ENCODE results near the gene TASOR. TPM values are rescaled to one million over a fixed set of nuclear protein-coding genes. Genes with fewer than 3 reads are reported as not detected.
"Not testable (repeated sequence)": the region's sequence is repeated elsewhere in the genome, so short reads cannot be mapped to it uniquely, and the experiment has no call there.

TASOR gene
- total RNA-seq, 1 donor from 2014 or later = 69.7 TPM

DNA sequence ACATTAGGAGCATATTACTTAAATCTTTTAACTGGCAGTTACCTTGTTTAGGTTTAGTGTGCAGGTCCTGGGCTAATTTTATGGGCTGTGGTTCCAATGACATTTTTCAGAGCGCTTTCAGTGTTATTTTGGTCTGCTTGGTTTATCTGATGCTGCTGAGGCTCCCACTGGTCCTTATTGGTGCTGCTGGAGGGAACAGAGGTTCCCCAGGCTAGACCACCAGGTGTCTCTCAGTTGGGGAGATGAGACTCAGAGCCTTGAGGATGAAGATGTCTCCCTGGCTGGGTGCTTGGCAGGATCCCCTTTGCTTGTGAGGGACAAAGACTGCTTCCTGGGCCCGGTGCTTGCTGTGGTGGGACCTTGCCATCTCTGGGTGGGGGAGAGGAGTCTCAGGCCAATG lies 28.3 kb upstream of the TASOR start:
- no peak for TF ChIP-seq CTCF (IDR thresholded peaks at IDR 0.05)

DNA sequence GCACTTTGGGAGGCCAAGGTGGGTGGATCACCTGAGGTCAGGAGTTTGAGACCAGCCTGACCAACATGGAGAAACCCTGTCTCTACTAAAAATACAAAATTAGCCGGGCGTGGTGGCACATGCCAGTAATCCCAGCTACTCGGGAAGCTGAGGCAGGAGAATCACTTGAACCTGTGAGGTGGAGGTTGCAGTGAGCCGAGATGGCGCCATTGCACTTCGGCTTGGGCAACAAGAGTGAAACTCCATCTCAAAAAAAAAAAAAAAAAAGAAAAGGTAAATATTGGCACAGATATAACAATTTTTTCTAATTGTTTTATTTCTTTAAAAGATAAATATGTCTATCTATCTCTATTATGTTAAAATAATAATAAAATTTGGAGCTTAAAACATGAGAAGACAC lies 24.3 kb upstream of the TASOR start:
- H3K27me3 ChIP-seq (ENCODE audit: low read depth); H3K9me3 ChIP-seq; intact Hi-C loops (cut with DNase I); H3K36me3 ChIP-seq; H3K4me1 ChIP-seq; ATAC-seq; H3K4me3 ChIP-seq; DNase-seq; H3K27ac ChIP-seq: not testable (repeated sequence)

More for the DNA sequence above, 28.3 kb upstream of the TASOR start:
- peaks cover 6% of the 10 kb centered on the region for H3K9me3 ChIP-seq
- DNase-seq (no peak), ATAC-seq (no peak)
- no peaks in the 10 kb centered on the region for H3K4me1 ChIP-seq
- H3K4me3 ChIP-seq = no peak overlapping the region
- H3K36me3 ChIP-seq = no peaks in the 10 kb centered on the region
- no peak overlapping the region for H3K27ac ChIP-seq
- H3K27me3 ChIP-seq (ENCODE audit: low read depth) = no peaks in the 10 kb centered on the region
- intact Hi-C loops (cut with DNase I) = no loop called here

- Histone ChIP-seq H3K4me3 (no peak overlapping the region), H3K36me3 (no peaks in the 10 kb centered on the region), H3K27ac (no peak overlapping the region), H3K27me3 (ENCODE audit: low read depth) (no peaks in the 10 kb centered on the region), H3K9me3 (no peaks in the 10 kb centered on the region), H3K4me1 (peaks cover 3% of the 10 kb centered on the region)
- ATAC-seq = no peak
- TF ChIP-seq CTCF (IDR thresholded peaks at IDR 0.05) = no peak
- intact Hi-C loops (cut with DNase I) = no loop called here
- no peak for DNase-seq
These were observed 23.6 kb upstream of the TASOR start for GRCh38 chr3:56706629-56707028.

DNA sequence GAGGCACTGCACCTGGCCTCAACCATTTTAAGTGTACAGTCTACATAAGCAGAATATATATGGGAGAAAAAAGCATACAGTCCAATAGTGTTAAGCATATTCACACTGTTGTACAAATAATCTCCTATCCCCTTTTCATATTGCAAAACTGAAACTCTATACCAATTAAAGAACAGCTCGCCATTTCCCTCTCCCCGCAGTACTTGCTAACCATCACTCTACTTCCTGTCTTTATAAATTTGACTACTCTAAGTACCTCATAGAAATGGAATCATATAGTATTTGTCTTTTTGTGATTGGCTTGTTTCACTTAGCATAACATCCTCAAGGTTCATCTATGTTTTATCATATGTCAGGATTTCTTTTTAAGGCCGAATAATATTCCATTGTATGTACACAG lies 21.6 kb upstream of the TASOR start:
- ATAC-seq = no peak
- Histone ChIP-seq H3K27me3 (ENCODE audit: low read depth) (no peaks in the 10 kb centered on the region), H3K4me1 (peaks cover 3% of the 10 kb centered on the region), H3K4me3 (no peak overlapping the region), H3K9me3 (no peaks in the 10 kb centered on the region), H3K27ac (no peak overlapping the region), H3K36me3 (no peaks in the 10 kb centered on the region)
- no peak for TF ChIP-seq CTCF (IDR thresholded peaks at IDR 0.05)
- DNase-seq = no peak
- intact Hi-C loops (cut with DNase I) = loop anchor here (5.0 kb wide), 2 partner anchors 98 to 283 kb away; partner anchors contain the start of gene ARHGEF3

- Histone ChIP-seq H3K4me1 (peaks cover 3% of the 10 kb centered on the region), H3K4me3 (no peak overlapping the region), H3K36me3 (no peaks in the 10 kb centered on the region), H3K9me3 (no peaks in the 10 kb centered on the region), H3K27ac (no peak overlapping the region), H3K27me3 (ENCODE audit: low read depth) (no peaks in the 10 kb centered on the region)
- peak; percentile 75 to 85 for ATAC-seq
- intact Hi-C loops (cut with DNase I) = loop anchor here (5.0 kb wide), 2 partner anchors 100 to 285 kb away; partner anchors contain the start of gene ARHGEF3
- DNase-seq = no peak
- peak; percentile 88 for TF ChIP-seq CTCF (IDR thresholded peaks at IDR 0.05)
These were observed 19.6 kb upstream of the TASOR start for GRCh38 chr3:56702490-56703315.

- ATAC-seq = no peak
- Histone ChIP-seq H3K27me3 (ENCODE audit: low read depth) (no peaks in the 10 kb centered on the region), H3K36me3 (no peaks in the 10 kb centered on the region), H3K4me3 (no peak overlapping the region), H3K9me3 (no peaks in the 10 kb centered on the region), H3K27ac (no peak overlapping the region), H3K4me1 (peaks cover 8% of the 10 kb centered on the region)
- intact Hi-C loops (cut with DNase I) = loop anchor here (5.0 kb wide), 2 partner anchors 102 to 287 kb away; partner anchors contain the start of gene ARHGEF3
- DNase-seq = no peak
- no peak for TF ChIP-seq CTCF (IDR thresholded peaks at IDR 0.05)
These were observed 17.1 kb upstream of the TASOR start for GRCh38 chr3:56700151-56700550.
